ENCODE data around the gene SLFNL1.

Gene SLFNL1

DNA sequence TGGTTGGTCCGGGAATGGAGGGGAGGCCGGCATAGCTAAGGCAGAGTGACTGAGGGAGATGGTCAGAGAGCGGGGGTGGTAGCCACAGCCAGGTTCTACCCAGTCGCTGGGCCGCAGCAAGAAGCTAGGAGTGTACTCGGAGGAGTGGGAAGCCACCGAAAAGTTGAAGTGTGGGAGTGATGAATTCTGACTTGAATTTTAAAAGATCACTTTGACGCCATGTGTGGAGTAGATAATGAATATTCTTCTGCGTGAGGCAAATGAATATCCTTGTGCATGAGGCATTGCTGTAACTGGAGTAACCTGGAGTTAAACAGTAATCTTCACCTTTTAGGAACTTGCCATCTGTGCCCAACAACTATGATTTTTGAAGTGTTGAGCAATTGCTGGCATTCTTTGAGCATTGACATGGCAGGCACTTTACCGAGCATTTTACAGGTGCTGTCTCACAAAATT lies 35.2 kb downstream of the SLFNL1 start:
- DNase-seq (ENCODE audit: low spot score), result no peak

GRCh38 chr1:40985875-40986274 lies 35.6 kb downstream of the SLFNL1 start:
- no peak for DNase-seq (ENCODE audit: low spot score)

- no peak for DNase-seq (ENCODE audit: low spot score)
These were observed 36.4 kb downstream of the SLFNL1 start for GRCh38 chr1:40985161-40985560.

GRCh38 chr1:40984531-40984930 lies 37.0 kb downstream of the SLFNL1 start:
- DNase-seq (ENCODE audit: low spot score), result no peak

DNA sequence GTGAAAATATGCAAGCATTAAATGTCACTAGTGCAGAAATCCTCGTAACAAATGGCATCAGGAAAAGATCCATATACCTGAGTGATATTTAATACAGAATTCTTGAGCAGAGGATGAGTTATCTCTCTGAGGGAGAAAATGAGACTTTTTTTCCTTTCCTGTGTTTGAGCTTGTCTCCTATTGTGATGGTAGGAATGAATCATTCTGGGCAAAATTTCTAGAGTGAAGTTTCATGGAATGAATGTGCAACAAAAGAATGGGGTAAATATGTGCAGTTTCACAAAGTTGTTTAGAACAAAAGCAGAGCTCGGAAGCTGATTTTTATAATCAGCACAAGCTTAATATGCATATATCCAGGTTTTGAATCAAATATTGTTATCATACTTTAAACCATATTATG lies 37.5 kb downstream of the SLFNL1 start:
- no peak for DNase-seq (ENCODE audit: low spot score)

DNA sequence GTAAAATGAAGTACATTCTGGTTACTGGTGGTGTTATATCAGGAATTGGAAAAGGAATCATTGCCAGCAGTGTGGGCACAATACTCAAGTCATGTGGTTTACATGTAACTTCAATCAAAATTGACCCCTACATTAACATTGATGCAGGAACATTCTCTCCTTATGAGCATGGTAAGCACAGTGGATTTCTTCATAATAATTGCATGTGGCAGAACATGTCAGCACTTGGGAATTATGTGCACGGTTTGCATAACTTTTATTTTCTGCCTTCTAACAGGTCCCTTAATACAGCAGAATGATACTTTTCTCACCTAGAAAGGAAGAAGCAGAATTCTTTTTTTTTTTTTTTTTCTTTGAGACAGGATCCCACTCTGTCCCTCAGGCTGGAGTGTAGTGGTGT lies 38.2 kb downstream of the SLFNL1 start:
- DNase-seq (ENCODE audit: low spot score), result no peak

DNA sequence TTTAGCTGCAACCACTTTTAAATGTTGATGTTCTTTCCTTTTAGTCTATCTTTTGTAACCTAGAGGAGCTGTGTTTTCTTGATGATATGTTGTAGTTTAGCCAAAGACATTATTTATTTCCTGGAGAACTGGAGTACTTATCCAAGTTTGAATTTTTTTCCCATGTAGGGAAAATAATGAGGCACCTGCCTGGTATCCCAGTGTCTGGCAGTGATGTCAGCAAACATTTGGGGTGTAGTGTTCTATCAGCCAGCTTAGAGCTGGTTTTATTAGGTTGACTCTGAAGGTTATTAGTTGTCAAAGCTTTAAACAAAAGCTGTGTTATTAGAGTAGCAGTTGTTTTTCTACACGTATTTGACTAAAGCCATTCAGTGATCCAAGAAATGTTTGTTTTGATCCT lies 38.8 kb downstream of the SLFNL1 start:
- no peak for DNase-seq (ENCODE audit: low spot score)

- no peak for DNase-seq (ENCODE audit: low spot score)
These were observed 39.7 kb downstream of the SLFNL1 start for GRCh38 chr1:40981691-40982448.

DNA sequence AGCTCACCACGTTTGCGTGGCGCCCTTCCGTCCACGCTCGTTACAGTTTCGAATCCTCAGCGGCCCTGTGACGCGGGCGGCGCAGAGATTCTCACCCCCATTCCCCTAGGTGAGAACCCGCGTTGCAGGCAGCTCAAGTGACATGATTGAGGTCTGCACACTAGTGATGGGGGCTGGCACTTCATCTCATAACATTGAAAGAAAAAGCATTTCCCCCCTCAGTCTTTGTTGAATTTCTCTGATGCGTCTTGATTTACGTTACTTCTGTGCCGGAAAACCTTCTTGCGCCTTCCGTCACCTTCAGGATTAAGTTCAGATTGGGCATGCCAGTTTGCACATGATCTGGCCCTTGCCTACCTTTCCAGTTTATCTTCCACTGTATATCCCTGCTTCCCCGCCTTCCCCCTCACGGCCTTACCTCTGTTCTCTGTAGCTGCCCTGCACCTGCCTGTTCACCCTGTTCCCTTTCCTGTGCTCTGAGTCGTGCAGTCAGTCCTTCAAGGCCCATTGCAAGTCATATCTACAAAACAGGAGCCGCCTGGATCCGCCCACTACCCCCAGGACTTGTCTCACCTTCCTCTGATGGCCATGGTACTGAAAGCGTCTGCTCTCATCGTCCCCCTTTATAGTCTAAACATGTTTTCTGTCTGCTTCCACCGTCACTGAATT lies 40.9 kb downstream of the SLFNL1 start:
- DNase-seq (ENCODE audit: low spot score), result peak; percentile 16

DNA sequence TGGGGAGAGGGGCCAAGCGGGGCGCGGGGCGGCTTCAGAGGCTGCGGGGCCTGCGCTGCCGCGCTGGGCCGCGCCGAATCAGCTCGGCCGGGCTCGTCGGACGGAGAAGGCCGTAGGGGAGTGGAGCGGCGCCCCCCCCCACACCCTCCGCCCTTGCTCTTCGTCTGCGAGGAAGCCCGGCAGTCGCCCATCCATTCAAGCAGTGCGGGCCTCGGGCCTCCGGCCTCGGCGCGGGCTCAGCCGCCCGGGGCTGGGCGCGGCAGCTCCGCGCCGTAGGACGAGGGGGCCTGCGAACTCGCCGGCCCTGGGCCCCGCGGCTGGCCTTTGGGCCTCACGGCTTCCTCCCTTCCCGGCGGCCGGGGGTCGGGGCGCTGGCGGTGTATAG lies 41.5 kb downstream of the SLFNL1 start:
- DNase-seq (ENCODE audit: low spot score), result no peak

- peak; percentile 92 for DNase-seq (ENCODE audit: low spot score)
These were observed 42.1 kb downstream of the SLFNL1 start, which contains the start of gene CTPS1 for GRCh38 chr1:40979241-40980067. Gene CTPS1 (plus strand): TSS chr1:40979696. CDS start chr1:40983291, 3,595 bp downstream.

DNA sequence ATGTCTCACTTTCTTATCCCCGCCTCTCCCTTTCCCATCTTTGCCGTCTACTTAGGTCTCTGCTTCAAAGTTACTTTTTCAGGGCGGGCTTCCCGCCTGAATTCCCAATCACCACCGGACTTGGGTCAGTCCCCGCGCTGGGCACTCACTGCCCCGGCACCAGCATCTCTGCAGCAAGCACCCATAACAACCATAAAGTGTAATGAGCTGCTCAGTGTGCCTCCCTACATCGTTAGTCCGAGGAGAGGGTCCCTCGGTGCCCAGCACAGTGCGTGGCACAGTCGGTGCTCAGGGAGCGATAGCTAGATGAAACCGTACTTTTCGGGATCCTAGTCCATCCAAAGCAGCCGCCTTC lies 42.7 kb downstream of the SLFNL1 start:
- DNase-seq (ENCODE audit: low spot score), result no peak

GRCh38 chr1:40977716-40978115 lies 43.8 kb downstream of the SLFNL1 start:
- no peak for DNase-seq (ENCODE audit: low spot score)

- no peak for DNase-seq (ENCODE audit: low spot score)
These were observed 44.4 kb downstream of the SLFNL1 start for GRCh38 chr1:40976952-40977690.

- no peak for DNase-seq (ENCODE audit: low spot score)
These were observed 46.6 kb downstream of the SLFNL1 start for GRCh38 chr1:40974945-40975344.

DNA sequence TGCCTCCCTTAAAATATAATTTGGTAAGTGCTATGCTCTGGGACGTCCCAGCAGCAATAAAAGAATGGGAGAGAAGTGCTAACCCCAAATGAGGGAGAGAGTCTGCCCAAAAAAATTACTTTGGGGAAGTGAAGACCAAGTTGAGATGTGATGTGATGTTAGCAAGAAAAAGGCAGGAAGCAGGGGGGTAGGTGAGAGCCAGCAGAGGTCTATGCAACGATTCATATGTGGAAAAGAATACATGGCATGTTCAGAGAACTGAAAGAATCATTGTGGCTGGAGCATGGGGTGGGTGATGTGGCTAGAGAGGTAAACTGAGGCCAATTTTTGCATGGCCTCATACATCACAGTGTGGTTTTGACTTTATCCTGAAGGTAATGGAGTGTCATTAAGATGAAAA lies 47.6 kb downstream of the SLFNL1 start:
- no peak for DNase-seq (ENCODE audit: low spot score)

- DNase-seq (ENCODE audit: low spot score), result no peak
These were observed 49.6 kb downstream of the SLFNL1 start for GRCh38 chr1:40971966-40972365.

DNA sequence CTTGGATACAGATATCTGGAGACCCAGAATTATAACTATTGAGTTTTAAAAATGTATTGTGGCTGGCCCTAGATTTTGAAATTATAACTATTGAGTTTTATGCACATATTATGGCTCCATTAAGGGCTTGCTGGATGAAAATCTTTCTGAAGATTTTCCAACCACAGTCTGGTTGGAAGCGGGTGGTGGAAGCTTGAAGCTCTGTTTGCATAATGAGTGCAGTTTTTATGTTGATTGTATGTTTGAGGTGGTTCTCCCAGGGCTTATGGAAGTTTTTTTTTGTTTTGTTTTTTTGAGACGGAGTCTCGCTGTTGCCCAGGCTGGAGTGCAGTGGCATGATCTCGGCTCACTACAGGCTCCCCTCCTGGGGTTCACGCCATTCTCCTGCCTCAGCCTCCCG lies 52.1 kb downstream of the SLFNL1 start:
- DNase-seq (ENCODE audit: low spot score), result no peak

GRCh38 chr1:40966417-40966816 lies 55.1 kb downstream of the SLFNL1 start:
- no peak for DNase-seq (ENCODE audit: low spot score)
